A204.1 (cell line): ENCODE results near the gene MYO10.
"Not testable (repeated sequence)": the region's sequence is repeated elsewhere in the genome, so short reads cannot be mapped to it uniquely, and the experiment has no call there.

Experiments
- FAIRE-seq: peaks from 2 replicates; lab custom pipeline; 2012; peaks lifted over from hg19 to GRCh38; lab: Jason Lieb, UNC

The MYO10 gene

DNA sequence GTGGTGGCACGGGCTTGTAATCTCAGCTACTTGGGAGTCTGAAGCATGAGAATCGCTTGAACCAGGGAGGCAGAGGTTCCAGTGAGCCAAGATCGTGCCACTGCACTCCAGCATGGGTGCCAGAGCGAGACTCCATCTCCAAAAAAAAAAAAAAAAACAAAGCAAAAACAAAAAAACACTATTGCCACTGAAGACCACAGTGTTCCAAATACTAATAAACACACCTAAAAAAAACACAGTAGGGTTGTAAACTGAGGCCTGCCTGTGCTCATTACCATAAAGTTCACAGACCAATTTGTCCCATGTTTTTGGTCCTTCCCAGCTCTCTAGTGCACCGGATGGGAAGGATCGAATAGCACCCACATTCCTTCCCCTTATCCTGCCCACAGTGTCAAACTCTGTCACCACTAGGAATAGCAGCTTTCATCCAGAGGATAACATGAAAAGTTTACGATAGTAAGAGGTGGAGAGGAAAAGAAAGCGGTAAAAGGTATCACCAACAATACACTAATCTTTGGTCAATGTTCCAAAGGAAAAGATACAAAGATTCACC, 49.2 kb downstream of the MYO10 start:
- no peak for FAIRE-seq

DNA sequence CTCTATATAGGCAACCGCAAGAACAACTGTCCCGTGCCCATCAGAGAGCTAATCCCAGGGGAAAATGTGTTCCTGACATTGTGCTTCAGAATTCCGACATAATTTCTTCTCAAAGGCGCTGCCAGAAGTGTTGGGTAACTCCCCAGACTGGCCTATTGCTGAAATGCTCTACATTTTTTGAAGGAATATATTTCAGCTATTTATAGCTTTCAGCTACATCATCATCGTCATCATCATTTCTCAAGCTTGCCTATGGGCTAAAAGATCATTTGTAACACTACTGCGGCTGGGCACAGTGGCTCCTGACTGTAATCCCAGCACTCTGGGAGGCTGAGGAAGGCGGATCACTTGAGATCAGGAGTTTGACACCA, 49.7 kb downstream of the MYO10 start:
- no peak for FAIRE-seq

DNA sequence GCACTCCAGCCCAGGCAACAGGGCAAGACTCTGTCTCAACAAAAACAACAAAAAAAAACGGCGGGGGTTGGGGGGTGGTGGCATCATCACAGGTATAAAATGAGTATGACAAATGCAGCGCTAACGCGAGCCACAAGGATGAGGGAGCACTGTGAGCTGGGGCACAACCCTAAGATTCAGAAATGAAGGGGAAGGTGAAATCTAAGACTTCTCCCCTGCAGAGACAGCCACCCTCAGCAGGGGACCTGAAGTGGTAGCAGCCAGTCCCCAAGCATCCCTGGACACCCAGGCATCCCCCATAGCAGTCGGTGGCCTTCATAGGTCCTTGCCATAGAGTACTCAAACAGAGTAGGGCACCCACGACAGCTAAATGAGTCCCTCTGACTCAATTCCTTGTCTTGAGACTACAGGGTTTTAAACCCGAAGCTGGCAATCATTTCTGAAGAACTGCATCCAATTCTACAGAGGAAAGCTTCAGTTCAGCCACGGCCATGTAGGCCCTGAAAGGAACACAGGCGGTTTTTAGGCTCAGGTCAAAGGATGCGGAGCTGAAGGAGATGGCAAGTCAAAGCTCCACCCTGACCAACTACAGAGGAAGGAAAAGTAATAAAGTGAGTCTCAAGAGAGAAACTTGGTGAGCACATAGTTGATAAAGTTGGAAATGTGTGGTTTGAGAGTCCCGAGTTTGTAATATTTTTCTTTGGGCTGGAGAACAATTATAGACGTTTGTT, 50.3 kb downstream of the MYO10 start:
- no peak for FAIRE-seq

DNA sequence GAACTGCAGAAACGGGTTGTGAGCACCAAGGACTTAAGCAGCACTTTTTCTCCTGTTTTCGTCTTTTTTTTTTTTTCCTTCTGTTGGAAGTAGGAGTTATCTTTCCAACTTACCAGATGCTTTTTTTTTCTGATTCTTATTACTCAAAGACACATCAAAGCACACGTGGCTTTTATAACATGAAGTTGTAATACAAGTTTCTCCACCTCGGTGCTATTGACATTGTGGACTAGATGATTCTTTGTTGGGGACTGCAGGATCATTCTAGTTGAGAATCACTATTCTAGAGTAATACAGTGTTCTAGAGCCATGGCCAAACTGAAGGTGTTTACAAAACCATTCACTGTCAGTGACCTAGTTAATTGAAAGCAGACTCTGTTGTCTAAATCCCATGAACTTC, 51.5 kb downstream of the MYO10 start:
- FAIRE-seq: no peak

DNA sequence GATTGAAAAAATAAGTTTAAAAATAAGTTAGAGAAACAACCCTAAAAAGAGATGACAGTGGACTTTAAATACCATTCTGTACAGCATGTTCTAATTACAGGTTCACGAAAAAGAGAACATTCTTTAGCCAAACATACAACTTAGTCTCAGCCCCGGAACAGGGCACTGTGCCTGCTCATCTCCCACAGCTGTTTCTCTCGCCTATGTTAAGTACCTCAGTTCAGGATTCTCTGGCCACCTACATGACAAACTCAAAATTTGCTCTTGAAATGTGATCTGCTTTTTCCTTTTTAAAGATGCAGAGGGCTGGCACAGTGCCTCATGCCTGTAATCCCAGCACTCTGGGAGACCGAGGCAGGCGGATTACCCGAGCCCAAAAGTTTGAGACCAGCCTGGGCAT, 52.3 kb downstream of the MYO10 start:
- no peak for FAIRE-seq

DNA sequence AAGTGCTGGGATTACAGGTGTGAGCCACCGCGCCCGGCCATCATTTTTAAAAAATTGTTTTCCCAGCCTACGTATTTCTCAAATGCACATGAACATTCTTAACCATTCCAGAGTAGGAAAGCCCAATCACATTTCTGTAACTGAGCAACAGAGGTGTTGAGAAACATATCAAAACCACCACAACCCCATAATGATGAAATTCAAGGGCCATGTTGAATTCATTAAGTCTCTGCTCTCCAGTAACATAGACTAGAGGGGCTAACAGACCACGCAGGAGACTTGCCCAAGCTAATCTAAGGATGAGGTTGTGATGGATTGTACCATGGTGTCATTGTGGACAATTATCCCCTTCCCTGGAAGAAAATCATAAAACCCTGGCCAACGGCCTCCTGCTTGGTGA, 52.9 kb downstream of the MYO10 start:
- no peak for FAIRE-seq

DNA sequence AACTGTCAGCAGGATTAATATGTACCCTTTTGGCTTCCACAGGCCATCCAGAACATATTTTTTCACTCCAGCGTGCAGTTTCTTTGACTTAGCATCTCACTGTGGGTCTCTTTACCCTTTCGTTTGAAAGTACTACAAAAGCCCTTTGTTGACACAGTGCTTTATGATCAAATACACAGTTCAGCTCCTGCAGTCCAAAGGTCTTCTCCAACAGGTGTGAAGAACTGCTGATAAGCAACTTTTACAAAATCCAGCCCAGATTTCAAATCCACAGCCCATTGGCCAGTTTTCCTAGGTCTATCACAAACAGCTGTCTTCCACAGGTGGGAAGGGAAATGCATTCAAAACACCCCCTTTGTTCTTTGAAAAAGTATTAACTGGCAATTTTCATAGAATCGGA, 54.8 kb downstream of the MYO10 start:
- FAIRE-seq: no peak

DNA sequence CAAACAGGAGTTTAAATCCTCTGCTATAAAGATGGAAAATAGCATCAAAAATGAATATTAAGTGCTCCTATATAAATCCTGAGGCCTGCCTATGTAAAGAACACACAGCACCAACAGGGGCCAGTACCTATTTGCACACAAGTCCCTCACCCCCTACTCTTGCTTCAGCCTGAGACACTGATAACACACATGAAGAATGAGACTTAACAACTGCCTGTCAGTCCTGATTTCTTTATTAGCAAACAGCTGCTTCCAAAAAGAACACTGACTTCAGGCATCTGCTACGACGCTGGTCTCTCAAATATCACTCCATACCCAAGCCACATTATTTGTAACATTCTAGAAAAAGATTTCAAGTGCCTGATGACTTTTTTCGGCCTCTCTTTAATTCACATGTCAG, 55.5 kb downstream of the MYO10 start:
- no peak for FAIRE-seq

DNA sequence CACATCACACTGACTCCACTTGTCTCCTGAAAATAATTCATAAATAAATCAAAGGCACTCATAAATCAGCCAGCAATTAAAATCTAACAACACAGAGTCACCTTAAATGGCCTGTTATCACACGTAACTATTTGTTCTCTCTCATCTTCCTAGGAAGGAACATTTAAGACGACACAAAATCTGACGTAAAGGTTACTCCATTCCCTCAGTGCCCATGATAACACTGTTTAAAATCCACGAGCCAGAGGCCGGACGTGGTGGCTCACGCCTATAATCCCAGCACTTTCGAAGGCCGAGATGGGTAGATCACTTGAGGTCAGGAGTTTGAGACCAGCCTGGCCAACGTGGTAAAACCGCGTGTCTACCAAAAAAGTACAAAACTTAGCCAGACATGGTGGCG, 56.4 kb downstream of the MYO10 start:
- FAIRE-seq: no peak

DNA sequence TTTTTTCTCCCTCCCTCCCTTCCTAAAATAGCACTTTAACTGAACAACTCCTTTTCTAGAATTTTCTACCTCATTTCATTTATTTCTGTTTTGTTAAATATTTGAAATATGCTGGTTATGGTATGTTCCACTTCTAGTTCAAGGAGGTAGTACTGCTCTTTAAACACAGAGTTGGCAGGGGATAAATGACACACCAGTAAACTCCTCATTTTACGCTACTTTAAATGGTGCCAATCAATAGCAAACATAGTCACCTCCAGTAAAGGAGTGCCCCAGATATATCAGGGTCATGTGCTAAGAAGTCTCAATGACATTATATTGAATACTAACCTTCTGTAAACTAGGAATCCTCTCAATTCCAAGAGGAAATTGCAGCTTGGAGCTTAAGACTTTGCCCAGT, 56.9 kb downstream of the MYO10 start:
- FAIRE-seq: no peak

DNA sequence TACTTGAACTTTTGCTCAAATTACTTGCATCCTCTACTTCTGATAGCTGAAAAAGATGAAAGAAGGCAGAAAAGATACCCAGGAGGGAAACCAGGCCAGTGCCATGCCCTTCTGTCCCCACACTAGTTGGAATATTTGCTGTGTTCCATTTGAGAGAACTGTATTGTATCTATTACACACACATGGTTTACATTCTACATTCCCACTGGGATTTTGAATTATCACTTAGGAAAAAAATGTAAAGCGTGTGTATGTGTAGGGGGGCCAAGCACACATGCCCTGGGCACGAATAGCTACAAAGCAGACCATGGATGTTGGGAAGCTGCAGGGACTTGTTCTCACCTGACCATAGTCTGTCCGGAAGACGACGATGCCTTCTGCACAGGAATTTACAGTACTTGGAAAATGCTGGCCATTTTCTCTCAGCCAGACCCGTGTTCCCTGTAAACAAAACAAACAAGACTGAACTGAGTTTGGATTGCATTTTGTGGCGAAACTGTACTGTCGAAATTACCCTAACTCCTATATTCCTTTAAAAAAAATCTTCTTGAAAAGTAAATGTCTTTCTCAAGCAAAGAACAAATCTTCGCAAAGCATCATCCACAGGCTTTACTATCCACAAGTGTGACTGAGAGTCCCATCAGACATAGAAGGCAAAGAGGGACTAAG, 58.7 kb downstream of the MYO10 start:
- FAIRE-seq: no peak

DNA sequence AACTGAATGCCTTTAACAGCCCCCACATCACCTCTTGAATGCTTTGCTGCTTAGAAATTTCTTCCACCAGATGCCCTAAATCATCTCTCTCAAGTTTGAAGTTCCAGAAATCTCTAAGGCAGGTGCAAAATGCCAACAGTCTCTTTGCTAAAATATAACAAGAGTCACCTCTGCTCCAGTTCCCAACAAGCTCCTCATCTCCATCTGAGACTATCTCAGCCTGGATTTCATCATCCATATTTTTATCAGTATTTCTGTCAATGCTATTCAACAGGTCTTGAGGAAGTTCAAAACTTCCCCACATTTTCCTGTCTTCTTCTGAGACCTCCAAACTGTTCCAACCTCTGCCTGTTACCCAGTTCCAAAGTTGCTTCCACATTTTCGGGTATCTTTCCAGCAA, 61.7 kb downstream of the MYO10 start:
- not testable (repeated sequence) for FAIRE-seq

DNA sequence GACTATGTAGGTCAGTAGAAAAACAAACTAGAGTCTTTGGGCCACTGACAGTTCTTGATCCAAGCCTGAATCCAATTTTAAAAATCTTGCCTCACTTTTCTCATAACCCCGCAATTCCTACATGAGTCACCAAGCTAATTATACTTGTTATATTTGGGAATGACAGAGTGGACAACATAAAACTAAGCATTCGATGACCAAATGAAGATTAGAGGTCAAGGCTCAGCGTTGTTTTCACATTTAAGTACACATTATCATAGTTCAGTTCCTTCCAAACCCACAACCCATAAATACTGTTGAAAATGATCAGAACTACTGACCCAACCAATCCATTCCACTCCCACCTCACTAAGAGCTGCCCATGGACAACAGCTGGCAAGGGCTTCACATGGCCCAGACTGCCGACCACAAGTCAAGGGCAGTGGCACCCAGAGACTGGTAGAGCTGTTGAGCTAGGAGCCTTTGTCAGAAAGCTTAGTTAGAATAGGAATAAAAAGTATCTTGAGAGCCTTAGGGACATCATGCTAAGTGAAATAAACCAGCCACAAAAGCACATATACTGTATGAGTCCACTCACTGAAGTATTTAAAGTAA, 64.2 kb downstream of the MYO10 start:
- no peak for FAIRE-seq

DNA sequence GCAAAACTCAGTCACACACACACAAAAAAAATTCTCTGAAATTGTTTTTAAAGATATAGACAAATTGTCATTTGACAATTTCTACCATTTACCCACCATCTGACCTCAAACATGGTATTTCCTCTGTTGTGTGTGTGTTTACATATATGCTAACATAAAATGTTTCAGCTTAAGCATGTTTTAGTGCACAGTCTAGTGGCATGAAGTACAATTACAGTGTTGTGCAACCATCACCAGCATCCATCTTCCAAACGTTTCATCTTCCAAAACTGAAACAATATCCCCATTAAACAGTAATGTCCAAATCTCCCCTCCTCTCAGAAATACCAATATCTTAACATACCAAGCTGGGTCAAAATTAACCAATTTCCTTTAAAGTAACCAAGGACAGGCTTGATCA, 65.2 kb downstream of the MYO10 start:
- no peak for FAIRE-seq

DNA sequence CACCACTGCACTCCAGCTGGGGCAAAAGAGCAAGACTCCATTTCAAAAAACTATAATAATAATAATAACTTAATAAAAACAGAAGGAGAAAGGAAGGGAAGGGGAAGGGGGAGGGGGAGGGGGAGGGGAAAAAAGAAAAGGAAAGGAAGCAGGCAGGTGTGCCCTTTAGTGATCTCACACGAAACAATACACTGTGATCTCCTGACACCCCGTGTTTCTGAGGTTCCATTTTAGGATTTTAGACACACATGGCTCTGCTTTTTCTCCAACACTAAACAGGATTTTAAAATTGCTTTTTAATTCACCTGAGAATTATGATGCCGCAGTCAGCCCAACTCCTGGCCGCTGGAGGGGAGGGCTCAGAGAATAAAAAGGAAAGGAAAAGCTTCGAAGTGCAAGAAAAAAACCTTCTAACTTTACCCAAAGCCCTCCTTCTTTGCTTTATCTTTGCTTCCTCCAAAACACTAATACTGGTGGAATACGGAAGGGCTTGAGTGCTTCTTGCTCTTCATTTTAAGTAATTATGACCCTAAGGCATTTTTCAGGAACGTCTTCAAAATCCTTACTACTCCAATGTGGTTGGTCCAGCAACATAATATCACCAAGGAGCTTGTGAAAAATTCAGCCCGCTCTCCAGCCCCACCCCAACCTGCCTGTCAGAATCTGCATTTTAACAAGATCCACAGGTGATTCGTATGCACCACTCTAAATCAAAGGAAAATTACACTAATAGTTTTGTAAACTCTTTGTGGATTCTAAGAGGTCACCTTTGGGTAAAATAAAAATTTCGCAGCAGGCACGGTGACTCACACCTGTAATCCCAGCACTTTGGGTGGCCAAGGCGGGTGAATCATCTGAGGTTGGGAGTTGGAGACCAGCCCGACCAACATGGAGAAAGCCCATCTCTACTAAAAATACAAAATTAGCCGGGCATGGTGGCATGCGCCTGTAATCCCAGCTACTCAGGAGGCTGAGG, 66.0 kb downstream of the MYO10 start:
- no peak for FAIRE-seq

DNA sequence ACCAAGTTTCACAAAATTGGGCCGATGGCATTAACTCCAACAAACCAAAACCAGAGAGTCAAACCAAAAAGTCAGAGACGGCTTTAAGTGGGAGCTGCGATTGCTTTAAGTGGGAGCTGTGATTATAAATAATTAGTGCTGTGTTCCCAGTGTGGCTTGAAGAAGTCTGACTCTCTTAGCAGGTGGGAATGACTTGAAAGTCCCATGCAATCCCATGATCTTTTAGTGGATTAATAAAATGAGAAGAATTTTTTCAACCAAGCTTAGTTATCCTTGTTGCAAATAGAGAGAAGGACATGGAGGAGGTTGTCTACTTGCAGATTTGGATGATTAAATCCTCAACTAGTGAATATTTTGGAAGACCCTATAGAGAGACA, 68.5 kb downstream of the MYO10 start:
- FAIRE-seq: no peak

DNA sequence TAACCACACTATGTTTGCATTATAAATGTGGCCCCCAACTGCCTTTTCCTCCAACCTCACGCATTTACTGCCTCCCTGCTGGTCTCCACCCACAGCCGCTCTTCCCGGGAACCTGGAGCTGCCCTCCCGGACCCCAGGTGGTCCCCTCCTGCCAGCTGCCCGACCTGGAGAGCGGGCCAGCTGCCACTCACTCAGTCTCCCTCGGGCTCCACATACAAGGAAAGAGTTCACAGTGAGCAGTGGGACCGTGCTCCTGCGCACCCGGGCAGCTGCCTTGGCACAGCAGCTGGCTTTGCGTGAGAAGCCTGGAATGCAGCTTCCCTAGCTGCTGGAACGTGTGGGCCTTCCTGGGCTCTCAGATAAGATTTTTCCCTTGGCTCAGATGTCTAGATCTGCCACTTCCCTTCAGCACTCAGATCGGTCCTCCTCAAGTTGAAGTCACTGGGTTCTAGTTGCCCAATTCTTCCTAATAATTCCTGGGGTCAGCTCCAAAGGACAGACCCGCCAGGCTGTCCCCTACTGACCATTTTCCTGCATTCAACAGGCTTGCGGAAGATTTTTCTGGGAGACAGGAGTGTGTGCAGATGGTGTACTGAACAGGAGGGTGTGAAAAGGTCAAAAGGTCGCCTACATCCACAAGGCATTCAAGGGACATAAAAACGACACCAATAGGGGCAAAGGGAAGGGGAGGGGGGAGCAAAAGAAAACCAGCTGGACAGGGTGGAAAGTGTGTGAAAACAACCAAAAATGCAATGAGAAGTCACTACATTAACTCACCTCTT, 69.1 kb downstream of the MYO10 start:
- FAIRE-seq: no peak

DNA sequence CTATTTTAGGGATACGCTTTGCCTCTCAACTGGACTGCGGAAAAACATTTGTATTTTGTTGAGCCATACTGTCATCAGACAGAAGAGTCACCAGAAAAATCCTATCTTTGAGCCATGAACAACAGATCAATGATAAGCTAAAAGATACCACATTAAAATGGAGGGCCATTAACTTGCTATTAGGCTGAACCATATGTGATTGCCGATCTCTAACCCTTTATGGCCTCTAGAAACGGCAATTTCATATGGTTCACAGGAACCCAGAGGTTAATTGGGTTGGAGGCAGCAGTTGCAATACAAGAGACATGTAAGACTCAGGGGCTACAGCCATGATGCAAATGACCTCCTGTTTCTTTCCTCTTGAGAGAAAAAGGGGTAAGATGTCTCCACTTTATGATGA, 69.8 kb downstream of the MYO10 start:
- no peak for FAIRE-seq

DNA sequence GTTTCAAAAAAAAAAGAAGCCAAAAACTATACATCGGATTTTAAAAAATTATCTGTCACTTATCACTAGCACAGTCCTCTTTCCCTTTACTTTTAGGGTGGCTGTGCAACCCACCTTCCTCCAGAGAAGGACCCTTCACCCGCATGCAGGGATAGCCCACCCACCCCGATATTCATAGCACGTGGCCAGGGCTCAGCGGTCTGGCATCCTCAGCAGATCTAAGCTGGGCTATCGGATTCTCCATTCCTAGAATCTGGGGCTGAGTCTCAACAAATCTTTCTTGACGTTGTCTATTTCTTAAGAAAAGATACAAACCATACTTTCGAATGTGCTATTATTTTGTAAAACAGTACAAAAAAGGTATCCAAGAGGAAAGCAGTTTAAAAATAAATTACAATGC, 70.9 kb downstream of the MYO10 start:
- no peak for FAIRE-seq

DNA sequence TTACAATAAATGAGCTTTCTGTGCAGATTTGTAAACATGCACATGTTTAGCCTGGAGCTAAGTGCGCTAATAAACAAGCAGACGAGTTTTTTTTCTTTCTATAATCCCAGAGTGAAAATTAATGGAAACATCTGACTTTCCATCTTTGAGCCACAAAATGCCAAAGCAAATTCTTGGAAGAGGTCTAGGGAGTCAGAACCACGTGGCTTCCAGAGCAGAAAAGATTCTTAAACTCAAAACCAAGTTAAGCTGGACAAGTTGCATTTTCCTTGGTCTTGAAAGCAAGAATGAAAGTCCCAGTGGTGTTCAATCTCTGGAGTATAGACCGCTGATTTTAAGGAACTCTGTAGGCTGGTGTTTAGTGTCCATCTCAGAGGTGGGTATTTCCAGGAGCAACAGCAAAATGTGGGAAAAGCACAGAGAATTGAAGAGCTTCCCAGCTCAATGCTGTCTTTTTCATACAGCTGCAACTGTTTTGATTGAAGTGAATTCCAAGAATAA, 71.4 kb downstream of the MYO10 start:
- no peak for FAIRE-seq

DNA sequence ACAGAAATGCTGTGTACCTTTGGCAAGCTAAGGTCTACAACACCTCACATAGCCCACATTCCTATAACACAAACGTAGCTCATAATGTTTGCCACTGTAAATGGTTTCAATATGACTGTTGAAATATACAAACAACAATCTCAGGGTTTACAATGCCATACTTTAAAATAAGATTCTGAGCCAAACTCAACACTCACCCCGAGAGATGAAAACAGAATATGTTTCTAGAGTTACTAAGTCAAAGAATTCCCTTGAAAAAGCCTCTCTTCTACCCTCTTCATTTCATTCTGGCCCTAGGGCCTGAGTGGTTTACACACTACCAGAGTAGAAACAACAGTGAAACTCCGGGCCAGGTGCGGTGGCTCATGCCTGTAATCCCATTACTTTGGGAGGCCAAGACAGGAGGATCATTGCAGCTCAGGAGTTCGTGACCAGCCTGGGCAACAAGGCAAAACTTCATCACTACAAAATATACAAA, 72.6 kb downstream of the MYO10 start:
- no peak for FAIRE-seq
